ENCODE measurements around the gene DPP6.

The DPP6 gene

GRCh38 chr7:154882931-154883474, 830.8 kb downstream of the DPP6 start:
- in situ Hi-C loops (cut with HindIII; ENCODE audit: low pct_unique_long_range_greater_than_20kb, low sequenced_read_pairs) = no loop called here
- no peak for TF ChIP-seq JUND (IDR thresholded peaks at IDR 0.05; ENCODE audit: low read depth)

DNA sequence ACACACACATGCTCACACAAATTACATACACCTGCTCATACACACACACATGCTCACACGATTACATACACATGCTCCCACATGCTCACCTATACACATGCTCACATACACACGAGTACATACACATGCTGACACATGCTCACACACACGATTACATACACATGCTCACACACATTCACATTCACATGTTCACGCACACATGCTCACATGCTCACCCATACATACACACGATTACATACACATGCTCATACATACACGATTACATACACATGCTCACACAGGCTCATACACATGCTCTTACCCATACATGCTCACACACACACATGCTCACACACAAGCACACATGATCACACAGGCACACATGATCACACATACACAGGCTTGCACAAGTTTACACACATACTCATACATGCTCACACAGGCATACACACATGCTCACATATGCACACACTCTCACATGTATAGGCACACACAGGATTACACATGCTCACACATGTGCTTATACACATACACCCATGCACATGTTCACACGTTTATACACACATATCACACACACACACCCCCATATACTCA, 832.2 kb downstream of the DPP6 start:
- TF ChIP-seq JUND (IDR thresholded peaks at IDR 0.05; ENCODE audit: low read depth) = no peak
- in situ Hi-C loops (cut with HindIII; ENCODE audit: low pct_unique_long_range_greater_than_20kb, low sequenced_read_pairs) = no loop called here
- DNase-seq (ENCODE audit: low read depth in 1 of 2, low spot score in 1 of 2) = no peak

More at GRCh38 chr7:154882931-154883474, 830.8 kb downstream of the DPP6 start:
- no peak for DNase-seq (ENCODE audit: low read depth in 1 of 2, low spot score in 1 of 2)

DNA sequence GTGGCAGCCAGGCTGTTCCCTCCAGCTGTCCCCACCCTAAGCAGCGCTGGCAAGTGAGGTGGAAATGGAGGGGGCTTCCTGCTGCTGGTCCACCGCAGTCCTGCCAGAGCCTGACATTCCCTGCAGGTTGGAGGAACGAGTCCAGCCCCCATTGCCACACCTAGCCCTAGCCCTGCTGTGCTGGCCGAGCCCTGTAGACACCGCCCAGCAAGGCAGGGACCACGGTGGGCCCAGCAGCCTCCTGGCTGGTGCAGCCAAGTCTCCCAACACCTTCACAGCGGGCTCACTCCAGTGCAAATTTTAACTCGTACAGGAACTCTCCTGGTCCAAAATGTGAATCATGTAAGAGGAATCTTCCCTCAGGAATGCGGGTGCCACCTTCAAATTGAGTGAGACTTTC, 834.4 kb downstream of the DPP6 start:
- no peak for TF ChIP-seq JUND (IDR thresholded peaks at IDR 0.05; ENCODE audit: low read depth)
- DNase-seq (ENCODE audit: low read depth in 1 of 2, low spot score in 1 of 2) = no peak
- in situ Hi-C loops (cut with HindIII; ENCODE audit: low pct_unique_long_range_greater_than_20kb, low sequenced_read_pairs) = no loop called here

DNA sequence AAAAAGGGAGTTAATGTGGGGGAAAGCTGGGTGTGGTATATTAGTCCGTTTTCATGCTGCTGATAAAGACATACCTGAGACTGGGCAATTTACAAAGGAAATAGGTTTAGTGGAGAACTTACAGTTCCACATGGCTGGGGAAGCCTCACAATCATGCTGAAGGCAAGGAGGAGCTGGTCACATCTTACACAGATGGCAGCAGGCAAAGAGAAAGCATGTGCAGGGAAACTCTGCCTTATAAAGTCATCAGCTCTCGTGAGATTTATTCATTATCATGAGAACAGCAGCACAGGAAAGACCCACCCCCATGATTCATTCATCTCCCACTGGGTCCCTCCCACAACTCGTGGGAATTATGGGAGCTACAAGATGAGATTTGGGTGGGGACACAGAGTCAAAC, 836.5 kb downstream of the DPP6 start:
- in situ Hi-C loops (cut with HindIII; ENCODE audit: low pct_unique_long_range_greater_than_20kb, low sequenced_read_pairs) = no loop called here
- no peak for TF ChIP-seq JUND (IDR thresholded peaks at IDR 0.05; ENCODE audit: low read depth)
- no peak for DNase-seq (ENCODE audit: low read depth in 1 of 2, low spot score in 1 of 2)

DNA sequence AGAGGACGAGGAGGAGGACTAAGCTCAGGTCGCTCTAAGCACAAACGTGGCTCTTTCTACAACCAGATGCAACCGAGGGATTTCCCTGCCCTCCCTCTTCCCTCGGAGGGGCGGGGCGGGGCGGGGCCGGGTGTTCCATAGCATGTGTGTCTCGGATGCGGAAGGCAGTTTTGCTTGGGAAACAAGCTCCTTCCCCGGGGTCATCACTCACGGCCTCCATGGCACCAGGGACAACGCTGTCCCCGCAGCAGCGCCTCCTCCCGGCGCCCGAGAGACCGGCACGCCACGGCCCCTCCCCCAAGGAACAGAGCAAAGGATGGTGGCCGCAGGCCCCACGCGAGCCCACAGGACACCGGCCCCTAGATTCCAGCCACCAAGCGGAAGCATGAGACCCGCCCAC, 840.3 kb downstream of the DPP6 start:
- in situ Hi-C loops (cut with HindIII; ENCODE audit: low pct_unique_long_range_greater_than_20kb, low sequenced_read_pairs) = no loop called here
- no peak for TF ChIP-seq JUND (IDR thresholded peaks at IDR 0.05; ENCODE audit: low read depth)
- DNase-seq (ENCODE audit: low read depth in 1 of 2, low spot score in 1 of 2) = no peak

DNA sequence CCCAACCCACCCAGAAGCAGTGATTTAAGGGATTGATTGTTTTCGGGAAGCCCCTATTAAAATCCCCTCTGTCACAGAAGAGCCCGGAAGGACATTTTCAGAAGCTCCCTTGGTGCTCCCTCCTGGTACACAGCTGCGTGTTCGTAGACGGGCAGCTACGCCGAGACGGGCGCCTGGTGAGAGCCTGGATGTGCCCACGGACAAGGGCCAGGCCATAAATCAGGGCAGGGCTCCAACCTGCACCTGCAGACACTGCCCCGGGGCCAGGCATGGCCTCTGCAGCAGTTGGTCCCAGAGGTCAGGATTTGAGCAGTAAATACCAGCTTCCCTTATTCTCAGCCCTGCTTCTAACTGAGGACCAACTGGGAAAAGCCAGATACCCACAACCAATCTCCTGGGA, 843.9 kb downstream of the DPP6 start:
- TF ChIP-seq JUND (IDR thresholded peaks at IDR 0.05; ENCODE audit: low read depth) = no peak
- DNase-seq (ENCODE audit: low read depth in 1 of 2, low spot score in 1 of 2) = no peak
- in situ Hi-C loops (cut with HindIII; ENCODE audit: low pct_unique_long_range_greater_than_20kb, low sequenced_read_pairs) = no loop called here

GRCh38 chr7:154898973-154899855, 847.0 kb downstream of the DPP6 start:
- in situ Hi-C loops (cut with HindIII; ENCODE audit: low pct_unique_long_range_greater_than_20kb, low sequenced_read_pairs) = no loop called here
- DNase-seq (ENCODE audit: low read depth in 1 of 2, low spot score in 1 of 2) = no peak
- TF ChIP-seq JUND (IDR thresholded peaks at IDR 0.05; ENCODE audit: low read depth) = no peak

DNA sequence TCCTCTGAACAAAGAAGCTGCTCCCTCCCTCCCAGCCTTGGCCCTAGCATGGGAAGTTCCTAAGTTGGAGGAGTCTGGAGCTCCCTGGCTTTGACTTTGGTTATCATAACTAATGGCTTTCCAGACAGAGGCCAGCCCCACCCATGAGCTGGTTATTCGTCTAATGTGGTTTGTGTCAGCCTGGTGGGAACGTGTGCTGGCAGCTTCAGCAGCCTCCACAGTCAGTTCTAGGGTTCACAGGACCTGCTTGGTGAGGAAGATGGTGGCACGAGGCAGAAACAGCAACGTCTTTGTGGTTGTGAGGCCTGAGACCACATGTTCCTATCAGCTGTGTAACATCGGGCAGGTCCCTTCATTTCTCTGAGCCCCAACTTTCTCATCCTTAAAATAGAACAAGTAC, 847.7 kb downstream of the DPP6 start:
- in situ Hi-C loops (cut with HindIII; ENCODE audit: low pct_unique_long_range_greater_than_20kb, low sequenced_read_pairs) = no loop called here
- no peak for DNase-seq (ENCODE audit: low read depth in 1 of 2, low spot score in 1 of 2)
- no peak for TF ChIP-seq JUND (IDR thresholded peaks at IDR 0.05; ENCODE audit: low read depth)

DNA sequence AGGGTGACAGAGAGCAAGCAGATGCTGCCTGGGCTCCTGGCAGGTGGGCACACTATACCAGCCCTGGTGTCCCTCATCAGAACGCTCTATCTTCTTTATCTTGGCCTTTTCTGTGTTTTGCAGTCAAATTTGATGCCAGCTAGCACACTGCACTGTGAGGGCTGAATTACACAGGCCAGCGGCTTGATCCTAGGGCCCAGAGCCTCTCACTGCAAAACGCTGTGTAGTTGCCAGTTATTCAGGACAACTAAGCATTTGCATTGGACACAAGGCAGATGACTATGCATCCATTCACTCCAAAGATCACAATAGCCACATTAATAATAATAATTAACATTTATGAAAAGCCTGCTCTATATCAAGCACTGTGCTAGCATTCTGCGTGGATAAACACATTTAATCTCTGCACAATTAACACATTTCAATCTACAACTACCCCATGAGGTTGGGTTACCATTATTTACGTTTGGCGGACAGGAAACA, 850.4 kb downstream of the DPP6 start:
- DNase-seq (ENCODE audit: low read depth in 1 of 2, low spot score in 1 of 2) = no peak
- in situ Hi-C loops (cut with HindIII; ENCODE audit: low pct_unique_long_range_greater_than_20kb, low sequenced_read_pairs) = no loop called here
- TF ChIP-seq JUND (IDR thresholded peaks at IDR 0.05; ENCODE audit: low read depth) = no peak

DNA sequence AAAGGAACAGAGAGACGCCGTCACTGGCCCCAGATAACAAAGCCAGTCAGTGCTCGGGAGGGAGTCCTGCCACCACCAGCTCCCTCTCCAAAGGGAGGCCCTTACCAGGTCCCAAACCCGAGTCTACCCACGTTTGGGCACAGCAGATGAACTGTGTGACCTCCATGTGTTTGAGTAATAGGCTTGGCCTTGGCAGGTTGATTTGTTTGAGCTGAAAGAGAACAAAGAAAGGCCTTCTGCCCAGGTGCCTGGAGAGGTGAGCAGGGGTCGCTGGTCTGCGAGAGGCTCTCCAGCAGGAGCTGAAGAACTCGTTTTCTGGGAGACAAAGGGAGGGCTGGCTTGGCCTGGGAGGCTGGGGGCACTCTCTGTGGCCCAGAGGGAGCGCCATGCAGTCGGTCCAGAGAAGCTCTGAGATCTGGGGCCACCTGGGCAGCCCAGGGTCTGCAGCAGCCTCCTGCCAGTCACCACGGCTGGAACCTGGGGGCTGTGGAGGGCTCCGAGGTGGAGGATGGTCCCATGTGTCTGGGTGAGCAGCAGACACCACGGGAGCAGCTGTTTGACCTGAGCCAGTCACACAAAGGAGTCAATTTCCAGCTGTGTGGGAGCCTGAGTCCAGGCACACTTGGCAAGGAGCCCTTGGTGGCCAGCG, 851.0 kb downstream of the DPP6 start:
- no peak for DNase-seq (ENCODE audit: low read depth in 1 of 2, low spot score in 1 of 2)
- no peak for TF ChIP-seq JUND (IDR thresholded peaks at IDR 0.05; ENCODE audit: low read depth)
- in situ Hi-C loops (cut with HindIII; ENCODE audit: low pct_unique_long_range_greater_than_20kb, low sequenced_read_pairs) = no loop called here

DNA sequence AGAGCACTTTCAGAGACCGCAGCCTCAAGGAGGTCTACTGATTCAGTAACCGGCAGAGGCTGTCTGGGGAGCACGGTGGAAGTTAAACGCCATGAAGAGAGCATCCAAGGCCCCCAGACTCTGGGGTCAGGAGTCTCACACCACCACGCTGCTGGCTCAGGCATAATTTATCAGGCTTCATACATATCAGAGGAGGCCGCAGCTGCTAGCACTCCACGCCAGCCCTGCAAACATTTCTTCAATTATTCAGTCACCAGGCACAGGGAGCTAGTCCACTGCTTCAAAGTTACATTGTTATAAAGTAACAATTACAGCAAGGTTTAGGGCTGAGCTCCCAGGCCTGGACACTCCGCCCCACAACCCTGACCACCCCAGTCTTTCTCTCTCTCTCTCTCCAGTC, 852.9 kb downstream of the DPP6 start:
- TF ChIP-seq JUND (IDR thresholded peaks at IDR 0.05; ENCODE audit: low read depth) = no peak
- no peak for DNase-seq (ENCODE audit: low read depth in 1 of 2, low spot score in 1 of 2)
- in situ Hi-C loops (cut with HindIII; ENCODE audit: low pct_unique_long_range_greater_than_20kb, low sequenced_read_pairs) = no loop called here

GRCh38 chr7:154905615-154906014, 853.4 kb downstream of the DPP6 start:
- no peak for DNase-seq (ENCODE audit: low read depth in 1 of 2, low spot score in 1 of 2)
- no peak for TF ChIP-seq JUND (IDR thresholded peaks at IDR 0.05; ENCODE audit: low read depth)
- in situ Hi-C loops (cut with HindIII; ENCODE audit: low pct_unique_long_range_greater_than_20kb, low sequenced_read_pairs) = no loop called here

GRCh38 chr7:154906201-154906600, 854.0 kb downstream of the DPP6 start:
- in situ Hi-C loops (cut with HindIII; ENCODE audit: low pct_unique_long_range_greater_than_20kb, low sequenced_read_pairs) = no loop called here
- DNase-seq (ENCODE audit: low read depth in 1 of 2, low spot score in 1 of 2) = no peak
- TF ChIP-seq JUND (IDR thresholded peaks at IDR 0.05; ENCODE audit: low read depth) = no peak
